Caco-2 (cell line): ENCODE measurements around the gene TMEM132C. TPM values are rescaled to one million over a fixed set of nuclear protein-coding genes. Genes with fewer than 3 reads are reported as not detected.

Source experiments
- BruUV-seq: library from RNA; stranded (reverse); fragments of 400-500 nt; replicated peaks from 2 replicates; lab custom pipeline; 2021; lab: Mats Ljungman, UMichigan
- CTCF ChIA-PET: fragments of 300-600 bp; sonication (Branson Sonifier 250); formaldehyde crosslinking; loops from one replicate; lab custom pipeline; 2022; ENCODE audit warnings: antibody characterized with exemption; lab: Charles Lee
- POLR2A ChIA-PET: fragments of 300-600 bp; sonication (Branson Sonifier 250); formaldehyde crosslinking; loops from one replicate; lab custom pipeline; 2022; ENCODE audit warnings: antibody characterized with exemption; lab: Charles Lee
- DNase-seq, 2 experiments: peaks; one replicate each; pipeline versions ENCODE4 v3.0.0 to v3.0.0-alpha.2; 2020 to 2022
- H3K27me3 ChIP-seq: replicated peaks from 2 replicates; pipeline ENCODE4 v1.6.0; 2011; ENCODE audit warnings: low read length; ENCODE audit not compliant: control insufficient read depth, insufficient read depth
- H3K36me3 ChIP-seq: 2 replicates; pipeline ENCODE4 v1.5.1; 2011; ENCODE audit warnings: low read length; ENCODE audit not compliant: control insufficient read depth, insufficient read depth
- H3K4me1 ChIP-seq: fragments of 250-450 bp; sonication (Bioruptor Pico); 2 replicates; pipeline ENCODE4 v1.5.1; 2020; ENCODE audit warnings: mild to moderate bottlenecking
- H3K4me3 ChIP-seq: 2 replicates; pipeline ENCODE4 v1.5.1; 2011; ENCODE audit warnings: low read depth, mild to moderate bottlenecking, control low read depth, low read length
- H3K9me3 ChIP-seq: fragments of 250-450 bp; sonication (Bioruptor Pico); 2 replicates; pipeline ENCODE4 v1.5.1; 2020; ENCODE audit warnings: mild to moderate bottlenecking, moderate library complexity
- H3K27ac Mint-ChIP-seq: one replicate; pipeline ENCODE4 v1.8.0; 2022; ENCODE audit warnings: mixed read lengths; ENCODE audit not compliant: unreplicated experiment
- H3K27me3 Mint-ChIP-seq: one replicate; pipeline ENCODE4 v1.8.0; 2022; ENCODE audit warnings: mixed read lengths; ENCODE audit not compliant: insufficient read depth, unreplicated experiment
- H3K36me3 Mint-ChIP-seq: one replicate; pipeline ENCODE4 v1.8.0; 2022; ENCODE audit warnings: mild to moderate bottlenecking, mixed read lengths; ENCODE audit not compliant: insufficient read depth, unreplicated experiment
- H3K4me1 Mint-ChIP-seq: one replicate; pipeline ENCODE4 v1.8.0; 2022; ENCODE audit warnings: low read depth, mixed read lengths; ENCODE audit not compliant: unreplicated experiment
- H3K4me3 Mint-ChIP-seq: one replicate; pipeline ENCODE4 v1.8.0; 2022; ENCODE audit warnings: mild to moderate bottlenecking, moderate library complexity, mixed read lengths; ENCODE audit not compliant: unreplicated experiment
- H3K9me3 Mint-ChIP-seq: one replicate; pipeline ENCODE4 v1.8.0; 2022; ENCODE audit warnings: mixed read lengths; ENCODE audit not compliant: unreplicated experiment
- intact Hi-C: fragments of 100-400 bp; cut with micrococcal nuclease; formaldehyde crosslinking; loops from one replicate; pipeline ENCODE4 v1.10.0; 2022; ENCODE audit not compliant: unreplicated experiment
- total RNA-seq: library from RNA; stranded (reverse); gene quantifications from 2 replicates; pipeline ENCODE4 v1.2.3, GENCODE V29; 2022
- TF ChIP-seq, protein P1 (sequence below), 2 experiments: fragments of 200-600 bp in 1 of 2; IDR thresholded peaks; 1 replicate in 1 of 2; 2 replicates in 1 of 2; pipeline versions ENCODE4 v1.5.1 to v1.8.0; 2011 to 2022; ENCODE audit warnings: antibody characterized with exemption in 1 of 2, control low read depth in 1 of 2, inconsistent platforms in 1 of 2, low read depth in 1 of 2, low read length in 1 of 2, mild to moderate bottlenecking in 1 of 2, moderate library complexity in 1 of 2; ENCODE audit not compliant: insufficient read depth in 1 of 2, severe bottlenecking in 1 of 2, unreplicated experiment in 1 of 2

The TMEM132C gene
- total RNA-seq, 1 experiment from 2014 or later: not detected

DNA sequence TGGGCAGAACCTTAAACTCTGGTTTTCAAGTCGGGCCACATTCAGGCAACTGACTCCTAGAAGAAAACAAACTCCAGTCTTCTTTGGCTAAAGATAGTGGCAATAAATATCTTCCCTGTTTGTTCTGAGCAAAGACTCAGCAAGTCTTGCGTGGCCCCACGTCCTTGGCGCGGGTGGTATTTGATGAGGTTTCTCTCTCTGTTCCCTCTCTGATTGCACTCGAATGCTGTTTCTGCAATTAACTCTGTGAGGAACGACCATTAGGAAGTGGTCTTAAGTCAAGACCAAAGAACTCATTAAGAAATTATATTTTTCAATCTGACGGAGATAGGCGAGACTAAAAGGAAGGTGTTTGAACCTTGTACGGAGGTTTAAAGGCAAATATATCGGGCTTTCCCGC lies 177.6 kb downstream of the TMEM132C start:
- Mint-ChIP-seq H3K27me3 (peaks cover 6% of the 10 kb centered on the region), H3K4me3 (no peak overlapping the region), H3K4me1 (no peaks in the 10 kb centered on the region), H3K27ac (no peak overlapping the region), H3K36me3 (no peaks in the 10 kb centered on the region), H3K9me3 (no peaks in the 10 kb centered on the region)
- intact Hi-C loops: no loop called here
- Histone ChIP-seq H3K9me3 (no peaks in the 10 kb centered on the region), H3K27me3 (no peaks in the 10 kb centered on the region), H3K4me3 (no peak overlapping the region), H3K36me3 (no peaks in the 10 kb centered on the region), H3K4me1 (no peaks in the 10 kb centered on the region)
- ChIA-PET CTCF (no interaction called here), POLR2A (no interaction called here)
- no TSS peak for BruUV-seq
- DNase-seq: no peak
- TF ChIP-seq, protein P1, sequence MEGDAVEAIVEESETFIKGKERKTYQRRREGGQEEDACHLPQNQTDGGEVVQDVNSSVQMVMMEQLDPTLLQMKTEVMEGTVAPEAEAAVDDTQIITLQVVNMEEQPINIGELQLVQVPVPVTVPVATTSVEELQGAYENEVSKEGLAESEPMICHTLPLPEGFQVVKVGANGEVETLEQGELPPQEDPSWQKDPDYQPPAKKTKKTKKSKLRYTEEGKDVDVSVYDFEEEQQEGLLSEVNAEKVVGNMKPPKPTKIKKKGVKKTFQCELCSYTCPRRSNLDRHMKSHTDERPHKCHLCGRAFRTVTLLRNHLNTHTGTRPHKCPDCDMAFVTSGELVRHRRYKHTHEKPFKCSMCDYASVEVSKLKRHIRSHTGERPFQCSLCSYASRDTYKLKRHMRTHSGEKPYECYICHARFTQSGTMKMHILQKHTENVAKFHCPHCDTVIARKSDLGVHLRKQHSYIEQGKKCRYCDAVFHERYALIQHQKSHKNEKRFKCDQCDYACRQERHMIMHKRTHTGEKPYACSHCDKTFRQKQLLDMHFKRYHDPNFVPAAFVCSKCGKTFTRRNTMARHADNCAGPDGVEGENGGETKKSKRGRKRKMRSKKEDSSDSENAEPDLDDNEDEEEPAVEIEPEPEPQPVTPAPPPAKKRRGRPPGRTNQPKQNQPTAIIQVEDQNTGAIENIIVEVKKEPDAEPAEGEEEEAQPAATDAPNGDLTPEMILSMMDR (IDR thresholded peaks at IDR 0.05; ENCODE audit: insufficient read depth in 1 of 2, low read depth in 1 of 2, low read length in 1 of 2, severe bottlenecking in 1 of 2, unreplicated experiment in 1 of 2): no peak

DNA sequence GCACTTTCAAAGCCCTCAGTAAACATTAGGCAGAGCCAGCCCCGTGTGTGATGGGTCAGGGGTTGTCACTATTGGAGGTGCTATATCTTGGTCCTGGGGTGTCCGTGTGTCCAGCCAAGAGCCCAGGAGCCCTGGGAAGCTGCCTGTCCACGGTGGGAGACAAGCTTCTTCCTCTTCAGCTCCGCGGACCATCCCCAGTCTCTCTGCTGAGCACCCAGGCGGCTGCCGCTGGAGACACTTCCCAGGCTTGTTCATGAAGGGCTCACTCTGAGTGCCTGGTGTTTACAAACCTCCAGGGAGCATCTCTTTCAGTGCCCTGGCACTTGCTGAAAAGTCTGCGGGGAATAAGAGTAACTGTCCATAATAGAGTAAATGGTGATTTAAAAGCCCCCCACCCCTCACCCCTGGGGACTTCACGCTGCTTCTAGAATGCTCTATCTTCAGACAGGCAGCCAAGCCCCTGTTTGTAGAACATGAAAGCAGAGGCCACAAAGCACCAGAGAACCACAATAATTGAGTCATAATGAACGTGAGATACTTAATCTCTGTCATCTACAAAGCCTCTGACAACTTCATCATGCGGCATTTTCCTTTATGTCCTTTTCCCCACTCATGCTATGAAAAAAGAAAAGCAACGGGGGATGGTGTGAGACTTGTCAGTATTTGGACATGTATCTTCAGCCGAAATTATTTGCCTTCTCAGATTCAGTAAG lies 178.6 kb downstream of the TMEM132C start:
- Histone ChIP-seq H3K27me3 (no peaks in the 10 kb centered on the region), H3K4me3 (no peak overlapping the region), H3K4me1 (no peaks in the 10 kb centered on the region), H3K9me3 (no peaks in the 10 kb centered on the region), H3K36me3 (no peaks in the 10 kb centered on the region)
- no TSS peak for BruUV-seq
- no peaks in the 10 kb centered on the region for H3K9me3 Mint-ChIP-seq
- H3K4me3 Mint-ChIP-seq: no peak overlapping the region
- H3K4me1 Mint-ChIP-seq: no peaks in the 10 kb centered on the region
- H3K36me3 Mint-ChIP-seq: no peaks in the 10 kb centered on the region
- DNase-seq: no peak
- no peak overlapping the region for H3K27ac Mint-ChIP-seq
- TF ChIP-seq, protein P1 (IDR thresholded peaks at IDR 0.05; ENCODE audit: insufficient read depth in 1 of 2, low read depth in 1 of 2, low read length in 1 of 2, severe bottlenecking in 1 of 2, unreplicated experiment in 1 of 2): no peak
- ChIA-PET POLR2A (no interaction called here), CTCF (no interaction called here)
- intact Hi-C loops: no loop called here
- peaks cover 6% of the 10 kb centered on the region for H3K27me3 Mint-ChIP-seq

DNA sequence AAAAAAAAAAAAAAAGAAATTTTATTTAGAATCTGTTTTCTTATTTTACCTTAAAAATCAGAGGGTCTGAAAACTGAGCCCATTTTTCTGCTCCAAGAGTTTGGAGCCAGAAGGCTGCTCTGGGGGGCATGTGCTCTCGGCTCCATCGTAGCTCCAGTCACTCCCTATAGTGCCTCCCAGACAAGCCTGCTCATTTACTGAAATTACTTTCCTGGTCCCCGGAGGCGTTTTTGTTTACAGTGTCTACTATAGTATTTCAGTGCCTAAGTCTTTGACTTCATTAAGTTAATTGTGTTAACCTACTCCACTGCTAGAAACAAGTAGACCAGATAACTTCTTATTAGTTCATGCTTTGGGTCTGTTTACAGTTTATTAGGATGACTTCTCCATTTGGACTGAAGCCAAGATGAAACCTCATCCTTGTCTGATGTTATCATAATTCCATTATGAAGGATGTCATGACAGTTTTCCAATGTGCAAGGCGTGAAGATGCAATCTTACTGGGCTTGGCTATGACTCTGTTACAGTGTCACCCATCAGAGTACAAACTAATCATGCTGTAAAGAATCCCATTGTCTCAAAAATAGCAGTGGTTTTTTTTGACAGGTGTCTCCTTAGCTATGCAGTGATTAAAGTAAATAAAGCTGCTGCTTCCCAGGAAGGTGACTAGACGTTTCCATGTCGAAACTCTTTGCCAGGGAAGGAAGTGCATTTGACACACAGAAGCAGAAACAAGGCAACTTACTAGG lies 182.3 kb downstream of the TMEM132C start:
- Mint-ChIP-seq H3K36me3 (no peaks in the 10 kb centered on the region), H3K27me3 (no peaks in the 10 kb centered on the region), H3K4me1 (no peaks in the 10 kb centered on the region), H3K27ac (no peak overlapping the region), H3K9me3 (no peaks in the 10 kb centered on the region), H3K4me3 (no peak overlapping the region)
- DNase-seq: no peak
- no peaks in the 10 kb centered on the region for H3K9me3 ChIP-seq
- H3K36me3 ChIP-seq: no peaks in the 10 kb centered on the region
- TF ChIP-seq, protein P1 (IDR thresholded peaks at IDR 0.05; ENCODE audit: insufficient read depth in 1 of 2, low read depth in 1 of 2, low read length in 1 of 2, severe bottlenecking in 1 of 2, unreplicated experiment in 1 of 2): no peak
- ChIA-PET POLR2A (no interaction called here), CTCF (no interaction called here)
- no TSS peak for BruUV-seq
- intact Hi-C loops: no loop called here
- no peaks in the 10 kb centered on the region for H3K4me1 ChIP-seq
- H3K4me3 ChIP-seq: no peak overlapping the region
- no peaks in the 10 kb centered on the region for H3K27me3 ChIP-seq
